ENCODE measurements around the gene BRME1.

Gene BRME1

GRCh38 chr19:13905634-13906520 is at the start of gene BRME1, which contains the start of gene CC2D1A:
TSS of gene BRME1 (minus strand) at chr19:13906117. CDS start at chr19:13904892, 1,225 bp downstream.
TSS of gene CC2D1A (plus strand) at chr19:13906201. CDS start at chr19:13906442, 241 bp downstream.
- H3K27me3 ChIP-seq = no peaks in the 10 kb centered on the region
- H3K36me3 ChIP-seq = peaks cover 17% of the 10 kb centered on the region
- peak within 1 kb of the TSS; percentile 86 for H3K9ac ChIP-seq
- H3K4me3 ChIP-seq = peak within 1 kb of the TSS; percentile 90
- no peaks in the 10 kb centered on the region for H4K20me1 ChIP-seq
- H3K9me3 ChIP-seq = no peaks in the 10 kb centered on the region
- H3K4me2 ChIP-seq = peak within 1 kb of the TSS; percentile 94
- peaks cover 49% of the 10 kb centered on the region for H3K4me1 ChIP-seq
- TF ChIP-seq Cebpa-rat (IDR thresholded peaks at IDR 0.05) = no peak
- H3K27ac ChIP-seq = peak within 1 kb of the TSS; percentile 81

GRCh38 chr19:13954185-13954584 is 48.3 kb upstream of the BRME1 start:
- peak overlapping the region; percentile 98 for H3K4me2 ChIP-seq
- no peak for TF ChIP-seq Cebpa-rat (IDR thresholded peaks at IDR 0.05)
- no peak overlapping the region; the same call in 1 of the 2 replicates for H3K4me3 ChIP-seq
- H3K27me3 ChIP-seq = no peaks in the 10 kb centered on the region
- no peaks in the 10 kb centered on the region for H3K9me3 ChIP-seq
- peaks cover 57% of the 10 kb centered on the region for H4K20me1 ChIP-seq
- peak overlapping the region; percentile 69; the same call in 1 of the 2 replicates for H3K27ac ChIP-seq
- H3K36me3 ChIP-seq = peaks cover 53% of the 10 kb centered on the region
- peaks cover 19% of the 10 kb centered on the region for H3K4me1 ChIP-seq
- H3K9ac ChIP-seq = peak overlapping the region; percentile 83

- no peaks in the 10 kb centered on the region for H3K27me3 ChIP-seq
- H3K9ac ChIP-seq = peak overlapping the region; percentile 83
- H3K9me3 ChIP-seq = no peaks in the 10 kb centered on the region
- H3K4me2 ChIP-seq = peak overlapping the region; percentile 98
- peaks cover 42% of the 10 kb centered on the region for H3K36me3 ChIP-seq
- peaks cover 52% of the 10 kb centered on the region for H4K20me1 ChIP-seq
- no peak for TF ChIP-seq Cebpa-rat (IDR thresholded peaks at IDR 0.05)
- H3K4me3 ChIP-seq = peak overlapping the region; percentile 80
- peaks cover 19% of the 10 kb centered on the region for H3K4me1 ChIP-seq
- peak overlapping the region; percentile 69 for H3K27ac ChIP-seq
Measured at GRCh38 chr19:13952931-13953531, 47.1 kb upstream of the BRME1 start.

GRCh38 chr19:13952154-13952930 is 46.4 kb upstream of the BRME1 start, which contains the start of gene DCAF15:
TSS of gene DCAF15 (plus strand) at chr19:13952509. CDS start at chr19:13952513, 4 bp downstream.
- peak within 1 kb of the TSS; percentile 91 for H3K9ac ChIP-seq
- H3K9me3 ChIP-seq = no peaks in the 10 kb centered on the region
- H3K27me3 ChIP-seq = no peaks in the 10 kb centered on the region
- H3K36me3 ChIP-seq = peaks cover 35% of the 10 kb centered on the region
- peaks cover 45% of the 10 kb centered on the region for H4K20me1 ChIP-seq
- peaks cover 19% of the 10 kb centered on the region for H3K4me1 ChIP-seq
- H3K4me3 ChIP-seq = peak within 1 kb of the TSS; percentile 80
- H3K4me2 ChIP-seq = peak within 1 kb of the TSS; percentile 98
- no peak for TF ChIP-seq Cebpa-rat (IDR thresholded peaks at IDR 0.05)
- peak within 1 kb of the TSS; percentile 94 for H3K27ac ChIP-seq

- Histone ChIP-seq H3K36me3 (peaks cover 29% of the 10 kb centered on the region), H3K27me3 (no peaks in the 10 kb centered on the region), H3K4me2 (peak overlapping the region; percentile 72), H3K4me1 (peaks cover 19% of the 10 kb centered on the region), H3K4me3 (peak overlapping the region; percentile 80), H4K20me1 (peaks cover 40% of the 10 kb centered on the region), H3K9ac (no peak overlapping the region), H3K27ac (no peak overlapping the region), H3K9me3 (no peaks in the 10 kb centered on the region)
- TF ChIP-seq Cebpa-rat (IDR thresholded peaks at IDR 0.05) = no peak
Measured at GRCh38 chr19:13951799-13952153, 45.9 kb upstream of the BRME1 start.

- H3K27ac ChIP-seq = no peak overlapping the region
- H3K36me3 ChIP-seq = peaks cover 22% of the 10 kb centered on the region
- TF ChIP-seq Cebpa-rat (IDR thresholded peaks at IDR 0.05) = no peak
- no peak overlapping the region for H3K4me3 ChIP-seq
- H3K9ac ChIP-seq = no peak overlapping the region
- no peaks in the 10 kb centered on the region for H3K9me3 ChIP-seq
- H4K20me1 ChIP-seq = peaks cover 32% of the 10 kb centered on the region
- H3K4me1 ChIP-seq = peaks cover 25% of the 10 kb centered on the region
- H3K4me2 ChIP-seq = no peak overlapping the region
- H3K27me3 ChIP-seq = no peaks in the 10 kb centered on the region
Measured at GRCh38 chr19:13951043-13951442, 45.1 kb upstream of the BRME1 start.

- no peaks in the 10 kb centered on the region for H3K27me3 ChIP-seq
- H3K4me2 ChIP-seq = peak overlapping the region; percentile 62
- 0 out of 2 replicates have a peak overlapping the region, but pooled peaks have one; percentile 60 for H3K27ac ChIP-seq
- H3K36me3 ChIP-seq = no peaks in the 10 kb centered on the region
- no peaks in the 10 kb centered on the region for H4K20me1 ChIP-seq
- peaks cover 15% of the 10 kb centered on the region for H3K4me1 ChIP-seq
- H3K9ac ChIP-seq = 0 out of 2 replicates have a peak overlapping the region, but pooled peaks have one; percentile 19
- H3K4me3 ChIP-seq = no peak overlapping the region
- no peak for TF ChIP-seq Cebpa-rat (IDR thresholded peaks at IDR 0.05)
- no peaks in the 10 kb centered on the region for H3K9me3 ChIP-seq
Measured at GRCh38 chr19:13946414-13946813, 40.5 kb upstream of the BRME1 start.

- TF ChIP-seq Cebpa-rat (IDR thresholded peaks at IDR 0.05) = no peak
Measured at GRCh38 chr19:13942023-13942684, 36.2 kb upstream of the BRME1 start.

More at GRCh38 chr19:13942023-13942684, 36.2 kb upstream of the BRME1 start:
- no peak overlapping the region for H3K4me3 ChIP-seq
- no peak overlapping the region for H3K4me2 ChIP-seq
- no peaks in the 10 kb centered on the region for H3K9me3 ChIP-seq
- no peak overlapping the region for H3K27ac ChIP-seq
- no peaks in the 10 kb centered on the region for H3K36me3 ChIP-seq
- no peak overlapping the region for H3K9ac ChIP-seq
- no peaks in the 10 kb centered on the region for H4K20me1 ChIP-seq
- peaks cover 14% of the 10 kb centered on the region for H3K4me1 ChIP-seq
- H3K27me3 ChIP-seq = no peaks in the 10 kb centered on the region

Measured in BLaER1 (cell line).